IPS-18c (cell line): ENCODE results near the gene PLD5.
"Not testable (repeated sequence)": the region's sequence is repeated elsewhere in the genome, so short reads cannot be mapped to it uniquely, and the experiment has no call there.

Experiments used
- H3K4me3 ChIP-seq: 2 replicates; pipeline ENCODE4 v1.7.0; 2013; ENCODE audit warnings: low read depth, mild to moderate bottlenecking, low read length, moderate library complexity; ENCODE audit not compliant: insufficient read depth
- H3K9me3 ChIP-seq: one replicate; pipeline ENCODE4 v1.6.1; 2013; ENCODE audit warnings: mild to moderate bottlenecking, low read length, moderate library complexity; ENCODE audit not compliant: control insufficient read depth, insufficient read depth

PLD5 gene

GRCh38 chr1:242391896-242392295 is 132.6 kb downstream of the PLD5 start:
- H3K9me3 ChIP-seq: no peaks in the 10 kb centered on the region
- H3K4me3 ChIP-seq: no peak overlapping the region

GRCh38 chr1:242376121-242376520 is 148.4 kb downstream of the PLD5 start:
- H3K4me3 ChIP-seq, H3K9me3 ChIP-seq: not testable (repeated sequence)

- H3K9me3 ChIP-seq, H3K4me3 ChIP-seq: not testable (repeated sequence)
Measured at GRCh38 chr1:242350446-242350845, 174.1 kb downstream of the PLD5 start.

GRCh38 chr1:242349636-242350035 is 174.9 kb downstream of the PLD5 start:
- Histone ChIP-seq H3K4me3 (no peak overlapping the region), H3K9me3 (no peaks in the 10 kb centered on the region)

GRCh38 chr1:242330865-242331264 is 193.6 kb downstream of the PLD5 start:
- H3K4me3 ChIP-seq, H3K9me3 ChIP-seq: not testable (repeated sequence)

- not testable (repeated sequence) for H3K9me3 ChIP-seq, H3K4me3 ChIP-seq
Measured at GRCh38 chr1:242327381-242327780, 197.1 kb downstream of the PLD5 start.

GRCh38 chr1:242321981-242322380 is 202.5 kb downstream of the PLD5 start:
- H3K4me3 ChIP-seq: not testable (repeated sequence)

GRCh38 chr1:242318140-242318539 is 206.4 kb downstream of the PLD5 start:
- H3K4me3 ChIP-seq: no peak overlapping the region
- H3K9me3 ChIP-seq: no peaks in the 10 kb centered on the region

More at GRCh38 chr1:242321981-242322380, 202.5 kb downstream of the PLD5 start:
- not testable (repeated sequence) for H3K9me3 ChIP-seq

- not testable (repeated sequence) for H3K9me3 ChIP-seq, H3K4me3 ChIP-seq
Measured at GRCh38 chr1:242314865-242315264, 209.6 kb downstream of the PLD5 start.

- not testable (repeated sequence) for H3K4me3 ChIP-seq, H3K9me3 ChIP-seq
Measured at GRCh38 chr1:242314085-242314649, 210.3 kb downstream of the PLD5 start.

GRCh38 chr1:242308681-242309080 is 215.8 kb downstream of the PLD5 start:
- H3K4me3 ChIP-seq, H3K9me3 ChIP-seq: not testable (repeated sequence)

- H3K9me3 ChIP-seq, H3K4me3 ChIP-seq: not testable (repeated sequence)
Measured at GRCh38 chr1:242293781-242294180, 230.7 kb downstream of the PLD5 start.

GRCh38 chr1:242288067-242288466 is 236.4 kb downstream of the PLD5 start:
- H3K9me3 ChIP-seq, H3K4me3 ChIP-seq: not testable (repeated sequence)

- H3K4me3 ChIP-seq, H3K9me3 ChIP-seq: not testable (repeated sequence)
Measured at GRCh38 chr1:242282758-242283485, 241.6 kb downstream of the PLD5 start.

- H3K4me3 ChIP-seq: not testable (repeated sequence)
Measured at GRCh38 chr1:242278406-242278805, 246.1 kb downstream of the PLD5 start.

GRCh38 chr1:242276769-242277168 is 247.7 kb downstream of the PLD5 start:
- not testable (repeated sequence) for H3K9me3 ChIP-seq, H3K4me3 ChIP-seq

More at GRCh38 chr1:242278406-242278805, 246.1 kb downstream of the PLD5 start:
- not testable (repeated sequence) for H3K9me3 ChIP-seq

- not testable (repeated sequence) for H3K4me3 ChIP-seq, H3K9me3 ChIP-seq
Measured at GRCh38 chr1:242267004-242267403, 257.5 kb downstream of the PLD5 start.

GRCh38 chr1:242264419-242264818 is 260.1 kb downstream of the PLD5 start:
- H3K4me3 ChIP-seq, H3K9me3 ChIP-seq: not testable (repeated sequence)

- H3K4me3 ChIP-seq: no peak overlapping the region
- H3K9me3 ChIP-seq: no peaks in the 10 kb centered on the region
Measured at GRCh38 chr1:242245255-242245654, 279.2 kb downstream of the PLD5 start.
